ENCODE measurements around the gene FSHR. TPM values are rescaled to one million over a fixed set of nuclear protein-coding genes. Genes with fewer than 3 reads are reported as not detected.

The FSHR gene
- total RNA-seq, 1 experiment from 2014 or later = not detected

GRCh38 chr2:49033394-49034185, 120.7 kb downstream of the FSHR start:
- no peak overlapping the region for H3K4me3 ChIP-seq
- no TSS peak for BruUV-seq (replicated peaks)
- no peaks in the 10 kb centered on the region for H3K9me3 ChIP-seq (ENCODE audit: insufficient read depth, low read depth)
- intact Hi-C loops (cut with micrococcal nuclease; ENCODE audit: unreplicated experiment) = no loop called here
- H3F3A ChIP-seq (ENCODE audit: insufficient read depth, low read depth) = no peaks in the 10 kb centered on the region
- no peak for TF ChIP-seq EZH2 (IDR thresholded peaks at IDR 0.05; ENCODE audit: low read depth)
- TF ChIP-seq CTCF (conservative IDR thresholded peaks at IDR 0.05) = no peak
- no peaks in the 10 kb centered on the region for H3K79me2 ChIP-seq (ENCODE audit: low read depth)
- no peaks in the 10 kb centered on the region for H4K20me1 ChIP-seq (ENCODE audit: insufficient read depth)
- no peak for DNase-seq
- ChIA-PET CTCF (no interaction called here), POLR2A (ENCODE audit: unreplicated experiment) (no interaction called here)
- no peak overlapping the region for H3K4me2 ChIP-seq
- H3K36me3 ChIP-seq (ENCODE audit: low read depth) = no peaks in the 10 kb centered on the region
- H2AFZ ChIP-seq = no peak overlapping the region
- no peaks in the 10 kb centered on the region for H3K4me1 ChIP-seq (replicated peaks; ENCODE audit: insufficient read depth)
- no peak overlapping the region for H3K27ac ChIP-seq
- H3K27me3 ChIP-seq (ENCODE audit: insufficient read depth, low read depth) = no peaks in the 10 kb centered on the region
- H3K9me2 ChIP-seq (ENCODE audit: insufficient read depth) = no peaks in the 10 kb centered on the region

GRCh38 chr2:49032936-49033335, 121.4 kb downstream of the FSHR start:
- Histone ChIP-seq H3K27me3 (ENCODE audit: insufficient read depth, low read depth) (no peaks in the 10 kb centered on the region), H3K36me3 (ENCODE audit: low read depth) (no peaks in the 10 kb centered on the region), H3K4me1 (replicated peaks; ENCODE audit: insufficient read depth) (no peaks in the 10 kb centered on the region), H3K4me3 (no peak overlapping the region), H3F3A (ENCODE audit: insufficient read depth, low read depth) (no peaks in the 10 kb centered on the region), H2AFZ (no peak overlapping the region), H3K9me2 (ENCODE audit: insufficient read depth) (no peaks in the 10 kb centered on the region), H4K20me1 (ENCODE audit: insufficient read depth) (no peaks in the 10 kb centered on the region), H3K4me2 (no peak overlapping the region), H3K79me2 (ENCODE audit: low read depth) (no peaks in the 10 kb centered on the region), H3K9me3 (ENCODE audit: insufficient read depth, low read depth) (no peaks in the 10 kb centered on the region), H3K27ac (no peak overlapping the region)
- no TSS peak for BruUV-seq (replicated peaks)
- POLR2A ChIA-PET (ENCODE audit: unreplicated experiment) = no interaction called here
- TF ChIP-seq CTCF (conservative IDR thresholded peaks at IDR 0.05) = no peak
- no peak for TF ChIP-seq EZH2 (IDR thresholded peaks at IDR 0.05; ENCODE audit: low read depth)
- intact Hi-C loops (cut with micrococcal nuclease; ENCODE audit: unreplicated experiment) = no loop called here
- CTCF ChIA-PET = no interaction called here
- no peak for DNase-seq

- Histone ChIP-seq H3K27me3 (ENCODE audit: insufficient read depth, low read depth) (no peaks in the 10 kb centered on the region), H3K9me2 (ENCODE audit: insufficient read depth) (no peaks in the 10 kb centered on the region), H3K79me2 (ENCODE audit: low read depth) (no peaks in the 10 kb centered on the region), H3K27ac (no peak overlapping the region), H2AFZ (no peak overlapping the region), H3K4me1 (replicated peaks; ENCODE audit: insufficient read depth) (no peaks in the 10 kb centered on the region), H3K36me3 (ENCODE audit: low read depth) (no peaks in the 10 kb centered on the region), H3K4me2 (no peak overlapping the region), H3F3A (ENCODE audit: insufficient read depth, low read depth) (no peaks in the 10 kb centered on the region), H3K9me3 (ENCODE audit: insufficient read depth, low read depth) (no peaks in the 10 kb centered on the region), H3K4me3 (no peak overlapping the region), H4K20me1 (ENCODE audit: insufficient read depth) (no peaks in the 10 kb centered on the region)
- TF ChIP-seq CTCF (conservative IDR thresholded peaks at IDR 0.05) (no peak), EZH2 (IDR thresholded peaks at IDR 0.05; ENCODE audit: low read depth) (no peak)
- intact Hi-C loops (cut with micrococcal nuclease; ENCODE audit: unreplicated experiment) = no loop called here
- POLR2A ChIA-PET (ENCODE audit: unreplicated experiment) = no interaction called here
- DNase-seq = no peak
- CTCF ChIA-PET = no interaction called here
- no TSS peak for BruUV-seq (replicated peaks)
Observed at GRCh38 chr2:49032126-49032525, 122.2 kb downstream of the FSHR start.

Measured in PC-9 (cell line).